ENCODE data around the gene PLCB4. TPM values are rescaled to one million over a fixed set of nuclear protein-coding genes. Genes with fewer than 3 reads are reported as not detected.
"Not testable (repeated sequence)": the region's sequence is repeated elsewhere in the genome, so short reads cannot be mapped to it uniquely, and the experiment has no call there.

The PLCB4 gene
- total and polyA plus RNA-seq, 8 donors: 6.2 to 15.3 (median 9.4) TPM

DNA sequence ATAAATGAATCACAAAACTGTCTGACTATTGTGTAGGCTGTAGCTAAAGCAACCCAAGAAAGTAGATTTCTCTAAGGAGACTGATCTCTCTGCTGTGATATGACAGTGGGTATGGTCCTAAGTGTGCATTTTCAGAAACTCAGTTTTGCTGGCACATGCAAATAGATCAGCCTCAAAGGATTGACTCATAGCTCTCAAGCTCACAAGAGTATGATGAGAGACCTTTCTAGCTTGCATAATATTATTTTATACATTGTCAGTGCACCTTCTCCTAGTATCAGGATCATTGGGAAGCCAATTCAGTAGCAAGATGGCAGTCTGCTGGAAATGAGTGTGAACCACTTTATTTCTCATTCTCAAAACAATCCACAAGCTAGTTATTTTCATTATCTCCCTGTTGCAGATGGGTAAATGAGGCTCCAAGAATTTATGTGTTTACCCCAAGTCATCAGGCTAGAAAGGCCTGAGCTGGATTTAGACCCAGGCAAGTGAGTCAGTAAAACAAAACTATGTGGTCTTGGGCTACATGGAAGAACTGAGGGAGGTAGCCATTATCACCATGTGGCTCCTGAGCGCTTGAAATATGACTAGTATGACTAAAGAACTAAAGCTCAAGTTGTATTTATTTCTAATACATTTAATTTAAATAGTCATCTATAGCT, 27.9 kb upstream of the PLCB4 start:
- H3K27me3 ChIP-seq: no peaks in the 10 kb centered on the region
- no peaks in the 10 kb centered on the region for H3K9me3 ChIP-seq
- no peaks in the 10 kb centered on the region for H3K36me3 ChIP-seq
- no peaks in the 10 kb centered on the region for H3K4me1 ChIP-seq
- TF ChIP-seq, protein P1, sequence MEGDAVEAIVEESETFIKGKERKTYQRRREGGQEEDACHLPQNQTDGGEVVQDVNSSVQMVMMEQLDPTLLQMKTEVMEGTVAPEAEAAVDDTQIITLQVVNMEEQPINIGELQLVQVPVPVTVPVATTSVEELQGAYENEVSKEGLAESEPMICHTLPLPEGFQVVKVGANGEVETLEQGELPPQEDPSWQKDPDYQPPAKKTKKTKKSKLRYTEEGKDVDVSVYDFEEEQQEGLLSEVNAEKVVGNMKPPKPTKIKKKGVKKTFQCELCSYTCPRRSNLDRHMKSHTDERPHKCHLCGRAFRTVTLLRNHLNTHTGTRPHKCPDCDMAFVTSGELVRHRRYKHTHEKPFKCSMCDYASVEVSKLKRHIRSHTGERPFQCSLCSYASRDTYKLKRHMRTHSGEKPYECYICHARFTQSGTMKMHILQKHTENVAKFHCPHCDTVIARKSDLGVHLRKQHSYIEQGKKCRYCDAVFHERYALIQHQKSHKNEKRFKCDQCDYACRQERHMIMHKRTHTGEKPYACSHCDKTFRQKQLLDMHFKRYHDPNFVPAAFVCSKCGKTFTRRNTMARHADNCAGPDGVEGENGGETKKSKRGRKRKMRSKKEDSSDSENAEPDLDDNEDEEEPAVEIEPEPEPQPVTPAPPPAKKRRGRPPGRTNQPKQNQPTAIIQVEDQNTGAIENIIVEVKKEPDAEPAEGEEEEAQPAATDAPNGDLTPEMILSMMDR (IDR thresholded peaks at IDR 0.05): no peak
- intact Hi-C loops (cut with DNase I): no loop called here
- ATAC-seq (no peak), DNase-seq (no peak)
- H3K27ac ChIP-seq: no peak overlapping the region
- H3K4me3 ChIP-seq: no peak overlapping the region

DNA sequence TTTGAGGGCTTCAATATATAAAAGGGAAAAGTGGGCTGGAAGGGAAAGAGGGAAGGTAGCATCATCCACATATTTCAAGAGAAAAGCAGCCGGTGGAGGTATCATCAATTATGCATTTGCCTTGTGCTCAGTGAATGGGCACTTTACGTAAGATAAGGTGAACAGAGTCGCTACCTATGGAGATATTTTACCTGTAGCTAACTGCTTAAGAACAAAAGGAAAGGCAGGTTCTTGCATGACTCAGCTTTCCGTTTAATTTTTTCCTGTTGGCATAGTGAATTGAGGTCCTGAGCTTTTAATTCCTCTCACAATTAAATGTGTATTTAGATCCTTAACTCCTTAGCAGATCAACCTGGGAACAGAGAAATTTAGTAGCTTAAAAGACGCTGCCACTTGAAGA, 25.5 kb upstream of the PLCB4 start:
- Histone ChIP-seq H3K4me1 (no peaks in the 10 kb centered on the region), H3K9me3 (peaks cover 0 to 3% of the 10 kb centered on the region in 2 donors), H3K27ac (no peak overlapping the region), H3K36me3 (no peaks in the 10 kb centered on the region), H3K27me3 (no peaks in the 10 kb centered on the region), H3K4me3 (no peak overlapping the region)
- TF ChIP-seq, protein P1 (IDR thresholded peaks at IDR 0.05): no peak
- intact Hi-C loops (cut with DNase I): no loop called here
- DNase-seq (no peak), ATAC-seq (no peak)

GRCh38 chr20:9047928-9048327, 21.0 kb upstream of the PLCB4 start:
- DNase-seq; H3K4me1 ChIP-seq; intact Hi-C loops (cut with DNase I); H3K9me3 ChIP-seq; H3K27me3 ChIP-seq; ATAC-seq; H3K36me3 ChIP-seq; H3K4me3 ChIP-seq; H3K27ac ChIP-seq: not testable (repeated sequence)

GRCh38 chr20:9051508-9051907, 17.4 kb upstream of the PLCB4 start:
- no peak for DNase-seq
- no peaks in the 10 kb centered on the region for H3K27me3 ChIP-seq
- no peaks in the 10 kb centered on the region for H3K36me3 ChIP-seq
- TF ChIP-seq, protein P1 (IDR thresholded peaks at IDR 0.05): no peak
- peak; percentile 53 for ATAC-seq
- peaks cover 0 to 7% of the 10 kb centered on the region in 2 donors for H3K4me1 ChIP-seq
- intact Hi-C loops (cut with DNase I): no loop called here
- H3K4me3 ChIP-seq: no peak overlapping the region
- peak overlapping the region in 1 of 2 donors; percentile 13 for H3K27ac ChIP-seq
- H3K9me3 ChIP-seq: peaks cover 0 to 7% of the 10 kb centered on the region in 2 donors

DNA sequence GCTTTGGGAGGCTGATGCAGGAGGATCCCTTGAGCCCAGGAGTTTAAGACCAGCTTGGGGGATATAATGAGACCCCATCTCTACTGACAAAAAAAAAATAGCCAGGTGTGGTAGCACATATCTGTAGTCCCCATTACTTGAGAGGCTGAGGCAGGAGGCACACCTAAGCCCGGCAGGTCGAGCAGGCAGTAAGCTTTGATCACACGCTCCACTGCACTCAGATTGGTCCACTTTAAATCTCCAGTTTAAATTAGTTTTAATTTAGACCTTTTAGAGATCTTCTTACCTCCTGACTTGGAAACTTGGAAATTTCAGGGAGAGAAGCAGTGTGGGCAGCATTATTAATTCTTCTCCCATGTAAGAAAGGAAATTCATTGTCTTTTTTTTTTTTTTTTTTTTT, 16.8 kb upstream of the PLCB4 start:
- H3K9me3 ChIP-seq: peaks cover 0 to 7% of the 10 kb centered on the region in 2 donors
- peak overlapping the region in 1 of 2 donors; percentile 13 for H3K27ac ChIP-seq
- ATAC-seq (no peak), DNase-seq (no peak)
- TF ChIP-seq, protein P1 (IDR thresholded peaks at IDR 0.05): no peak
- H3K36me3 ChIP-seq: no peaks in the 10 kb centered on the region
- H3K4me1 ChIP-seq: peaks cover 0 to 7% of the 10 kb centered on the region in 2 donors
- H3K27me3 ChIP-seq: no peaks in the 10 kb centered on the region
- intact Hi-C loops (cut with DNase I): no loop called here
- H3K4me3 ChIP-seq: no peak overlapping the region

DNA sequence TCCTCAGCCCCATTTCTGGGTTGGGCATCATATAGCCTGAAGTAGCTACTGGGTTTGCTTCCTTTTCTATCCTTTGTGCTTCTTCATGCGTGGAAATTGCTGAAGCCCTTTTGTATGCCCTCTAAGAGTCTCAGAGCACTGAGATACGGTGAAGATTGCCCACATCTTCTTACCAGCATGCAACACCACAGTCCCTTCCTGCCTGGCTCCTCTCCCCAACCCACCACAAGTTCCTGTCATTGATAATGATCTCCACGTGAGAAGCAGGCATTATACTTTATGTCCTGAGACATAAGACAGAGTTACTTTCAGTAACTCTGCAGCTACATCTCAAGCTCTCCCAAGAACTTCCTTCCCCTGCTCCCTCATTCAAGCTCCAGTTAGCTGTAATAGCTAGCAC, 15.8 kb upstream of the PLCB4 start:
- TF ChIP-seq, protein P1 (IDR thresholded peaks at IDR 0.05): no peak
- Histone ChIP-seq H3K27ac (no peak overlapping the region), H3K9me3 (peaks cover 0 to 4% of the 10 kb centered on the region in 2 donors), H3K4me1 (peaks cover 0 to 7% of the 10 kb centered on the region in 2 donors), H3K4me3 (no peak overlapping the region), H3K36me3 (no peaks in the 10 kb centered on the region), H3K27me3 (no peaks in the 10 kb centered on the region)
- ATAC-seq (no peak), DNase-seq (no peak)
- intact Hi-C loops (cut with DNase I): no loop called here
